CD4-positive, alpha-beta T cell treated with Interleukin-21 for 1 hour (primary cell): Measurements from ENCODE around the gene CACNA1D.

Source experiments
- DNase-seq: peaks from one replicate; pipeline ENCODE4 v3.0.0-alpha.2; 2020

CACNA1D gene

DNA sequence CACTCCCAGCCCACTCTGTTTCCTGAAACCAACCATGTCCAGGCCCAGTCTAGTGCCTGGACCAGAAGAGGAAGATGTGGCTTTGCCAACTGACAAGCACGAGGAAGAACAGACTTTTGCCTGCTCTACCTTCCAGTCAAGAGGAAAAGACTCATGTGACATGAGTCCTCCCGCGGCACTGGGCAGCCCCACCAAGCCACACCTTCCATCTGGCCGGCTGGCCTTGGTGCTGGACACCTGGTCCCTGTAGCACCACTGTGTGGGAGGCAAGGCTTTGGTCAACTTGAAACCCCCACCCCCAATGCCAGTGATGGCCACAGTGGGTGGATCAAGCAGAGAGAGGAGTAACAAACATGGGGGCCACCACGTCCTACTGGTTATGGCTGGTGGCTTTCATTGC lies 339.3 kb downstream of the CACNA1D start:
- DNase-seq = no peak

DNA sequence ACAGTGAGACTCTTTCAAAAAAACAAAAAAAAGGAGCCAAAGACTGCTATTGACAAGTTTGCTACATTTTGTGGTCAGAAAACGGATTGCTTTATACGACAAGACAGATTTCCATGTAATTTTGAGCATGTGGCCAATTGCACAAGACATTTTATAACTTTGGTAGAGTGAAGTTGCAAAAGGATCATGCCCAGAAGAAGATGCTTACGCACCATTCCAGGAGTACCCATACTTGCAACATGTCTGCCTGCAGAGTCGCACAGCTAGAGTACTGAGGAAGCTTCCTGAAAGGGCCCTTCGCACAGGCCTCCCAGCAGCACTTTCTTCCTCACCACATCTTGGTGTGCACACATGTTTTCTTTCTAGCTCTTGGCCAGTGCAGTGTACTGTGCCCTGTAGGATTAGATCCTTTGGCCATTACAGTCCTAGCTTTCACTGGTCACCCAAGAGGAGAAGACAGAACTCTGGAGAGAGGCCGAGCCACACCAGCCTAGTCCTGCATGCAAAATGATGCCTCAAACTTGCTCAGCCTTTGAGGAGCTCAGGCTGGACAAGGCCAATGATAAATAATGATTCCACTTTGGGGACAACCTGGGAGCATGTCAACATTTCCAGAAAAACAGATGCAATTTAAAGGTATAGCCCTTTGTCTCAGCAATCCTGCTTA lies 340.2 kb downstream of the CACNA1D start:
- DNase-seq = no peak

DNA sequence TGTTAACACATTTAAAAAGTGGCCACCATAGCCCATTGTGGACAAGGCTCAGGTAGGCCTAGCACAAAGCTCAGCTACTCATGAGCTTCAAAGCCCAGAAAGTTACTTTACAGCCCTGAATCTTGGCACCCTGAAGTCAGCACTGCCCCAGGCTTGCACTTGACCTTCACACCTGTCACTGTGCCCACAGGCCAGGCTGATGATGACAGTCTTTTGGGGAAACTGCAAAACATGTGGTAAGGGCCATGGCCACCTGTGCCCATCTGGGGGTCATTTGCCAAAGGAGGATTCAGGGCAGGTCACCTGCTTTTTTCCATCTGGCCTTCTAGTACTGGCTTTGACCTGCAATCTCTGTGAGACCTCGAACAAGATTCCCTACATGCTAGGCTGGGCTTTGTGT lies 340.8 kb downstream of the CACNA1D start:
- no peak for DNase-seq

DNA sequence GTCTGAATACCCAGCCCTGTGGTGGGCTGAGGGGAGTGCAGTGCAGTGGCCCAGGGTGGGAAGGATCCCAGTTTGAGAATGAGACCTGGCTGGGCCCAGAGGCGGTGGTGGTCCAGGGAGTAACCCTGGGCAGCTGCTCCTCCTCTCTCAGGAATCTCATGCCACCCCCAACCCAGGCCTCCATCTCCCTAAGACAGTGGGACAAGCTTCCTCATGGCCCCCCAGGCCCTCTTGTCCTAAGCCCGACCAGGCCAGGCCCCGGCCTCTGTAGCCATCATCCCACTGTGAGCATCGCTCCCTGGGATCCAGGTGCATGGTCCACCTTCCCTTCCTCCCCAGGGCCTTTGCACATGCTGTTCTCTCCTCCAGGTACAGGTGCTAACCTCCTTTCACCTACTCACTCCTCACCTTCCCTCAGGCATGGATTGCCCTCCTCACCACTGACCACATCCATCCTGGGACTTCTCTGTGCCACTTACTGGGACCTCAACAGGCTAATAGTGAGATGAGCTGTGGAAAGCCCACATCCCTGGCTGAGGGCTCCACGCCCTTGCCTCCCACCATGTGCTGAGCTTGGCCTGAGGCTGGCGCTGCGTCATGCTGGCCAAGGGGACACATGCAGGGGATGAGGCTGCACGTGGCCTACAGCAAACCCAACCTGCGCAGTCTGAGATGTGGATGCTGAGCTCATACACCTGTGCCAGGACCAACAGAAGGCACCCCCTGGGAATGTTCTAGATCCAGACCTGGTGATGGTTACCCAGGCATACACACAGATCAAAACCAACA lies 341.9 kb downstream of the CACNA1D start:
- no peak for DNase-seq

DNA sequence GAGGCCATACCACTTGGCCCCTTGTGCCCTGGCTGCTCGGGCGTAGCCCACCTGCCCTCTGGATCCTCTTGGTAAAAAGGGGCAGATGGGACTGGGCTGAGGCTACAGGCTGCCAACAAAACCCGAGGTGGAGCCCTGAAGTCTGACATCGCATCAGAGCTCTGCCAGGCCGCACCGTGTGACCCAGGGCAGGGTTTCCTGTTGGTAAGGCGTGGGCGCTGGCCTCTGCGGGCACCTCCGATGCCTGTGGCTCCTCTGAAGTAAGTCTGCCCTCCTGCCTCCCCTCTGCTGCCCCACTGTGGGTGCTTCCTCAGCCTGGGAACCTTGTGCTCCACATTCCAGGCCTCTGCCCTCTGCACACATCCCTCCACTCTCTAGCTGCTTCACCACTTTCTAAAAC lies 342.9 kb downstream of the CACNA1D start:
- DNase-seq = no peak

DNA sequence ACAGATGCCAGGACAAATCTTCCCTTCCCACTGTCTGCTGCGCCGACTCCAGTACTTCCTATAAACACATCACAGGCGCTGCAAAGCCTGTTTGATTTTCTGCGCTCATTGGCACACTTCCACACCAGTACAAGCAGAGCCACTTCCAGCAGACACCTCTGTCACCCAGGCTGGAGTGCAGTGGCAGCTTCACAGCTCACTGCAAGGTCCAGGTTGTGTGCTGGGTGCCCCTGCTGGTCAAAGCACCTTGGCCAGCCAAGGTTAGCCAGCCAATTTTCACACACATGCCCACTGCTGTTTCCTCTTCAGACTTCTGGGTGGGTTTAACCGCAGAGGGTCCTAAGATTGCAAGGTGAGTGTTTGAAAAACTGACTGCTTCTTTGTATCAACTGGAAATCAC lies 346.9 kb downstream of the CACNA1D start:
- DNase-seq = no peak

DNA sequence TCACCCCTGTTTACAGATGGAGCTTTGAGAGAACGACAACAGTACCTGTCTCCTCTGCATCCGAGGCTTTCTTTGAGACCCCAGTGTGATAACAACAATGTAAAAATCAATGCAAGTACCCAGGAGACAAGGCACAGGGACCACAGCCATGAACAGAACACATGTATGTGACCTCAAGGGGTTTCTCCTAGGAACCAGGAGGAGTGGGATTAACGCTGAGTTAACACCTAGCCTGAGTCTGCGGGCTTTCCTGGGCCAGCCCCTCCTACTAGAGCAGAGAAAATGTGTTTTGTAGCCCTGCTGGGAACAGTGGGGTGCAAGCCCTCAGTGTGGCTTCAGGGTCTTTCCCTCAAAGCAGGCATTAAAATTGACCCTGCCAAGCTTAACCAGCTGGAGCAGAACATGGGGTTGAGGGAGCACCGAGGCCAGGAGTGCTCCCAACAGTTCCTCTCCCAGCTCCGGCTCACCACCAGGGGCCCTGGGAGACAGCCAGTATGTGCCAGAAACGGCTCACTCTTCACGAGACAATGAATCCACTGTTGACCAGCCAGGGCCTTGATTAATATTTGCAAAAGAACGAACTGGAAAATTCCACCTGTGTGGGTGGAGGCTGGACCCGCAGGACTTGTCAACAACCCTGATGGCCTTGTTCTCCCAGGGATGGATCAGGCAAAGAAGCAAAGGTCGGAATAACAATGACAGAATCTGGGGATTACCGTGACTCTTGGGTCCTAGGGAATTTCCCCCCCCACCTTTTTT lies 348.2 kb downstream of the CACNA1D start:
- no peak for DNase-seq

DNA sequence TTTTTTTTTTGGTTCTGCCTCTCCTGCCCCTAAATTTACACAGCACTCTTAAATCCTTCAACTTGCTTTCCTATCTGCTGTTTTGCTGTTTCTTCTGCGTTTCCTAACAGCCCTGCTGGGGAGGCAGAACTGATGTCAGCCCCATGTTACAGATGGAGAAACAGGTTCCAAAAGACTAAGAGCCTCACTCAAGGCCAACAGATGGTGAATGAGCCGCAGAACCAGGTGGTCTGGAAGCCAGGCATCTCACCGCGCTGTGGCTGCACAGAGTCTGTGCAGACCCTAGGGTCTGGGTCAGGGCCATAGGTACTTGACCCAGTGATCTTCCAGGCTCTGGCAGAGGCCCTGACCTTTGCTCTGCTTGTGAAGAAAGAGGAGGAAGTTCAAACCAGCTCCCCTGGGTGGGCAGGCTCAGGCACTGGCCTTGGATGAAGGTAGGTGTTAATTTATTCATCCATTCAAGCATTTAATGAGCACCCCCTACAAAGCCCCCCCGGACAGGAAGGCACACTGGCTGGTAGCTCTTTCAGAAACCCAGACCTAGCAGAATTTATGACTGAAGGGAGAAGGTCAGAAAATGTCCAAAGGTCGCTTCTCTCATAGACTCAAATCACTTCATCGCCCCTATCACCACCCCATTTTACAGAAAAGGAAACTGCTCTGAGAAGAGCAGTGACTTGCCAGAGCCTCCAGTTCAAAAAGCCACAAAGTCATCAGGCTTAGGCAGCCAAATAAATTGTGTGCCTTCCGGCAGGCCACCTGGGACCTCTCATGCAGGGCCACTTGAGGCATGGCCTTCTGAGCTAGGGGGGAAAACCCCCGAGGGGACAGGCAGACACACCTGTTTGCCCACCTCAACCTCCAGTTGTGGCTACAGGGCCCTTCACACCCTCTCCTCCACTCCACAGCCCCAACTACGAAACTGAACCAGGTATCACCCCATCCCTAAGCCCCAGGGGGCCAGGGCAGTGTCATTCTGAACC lies 349.1 kb downstream of the CACNA1D start:
- DNase-seq = no peak

DNA sequence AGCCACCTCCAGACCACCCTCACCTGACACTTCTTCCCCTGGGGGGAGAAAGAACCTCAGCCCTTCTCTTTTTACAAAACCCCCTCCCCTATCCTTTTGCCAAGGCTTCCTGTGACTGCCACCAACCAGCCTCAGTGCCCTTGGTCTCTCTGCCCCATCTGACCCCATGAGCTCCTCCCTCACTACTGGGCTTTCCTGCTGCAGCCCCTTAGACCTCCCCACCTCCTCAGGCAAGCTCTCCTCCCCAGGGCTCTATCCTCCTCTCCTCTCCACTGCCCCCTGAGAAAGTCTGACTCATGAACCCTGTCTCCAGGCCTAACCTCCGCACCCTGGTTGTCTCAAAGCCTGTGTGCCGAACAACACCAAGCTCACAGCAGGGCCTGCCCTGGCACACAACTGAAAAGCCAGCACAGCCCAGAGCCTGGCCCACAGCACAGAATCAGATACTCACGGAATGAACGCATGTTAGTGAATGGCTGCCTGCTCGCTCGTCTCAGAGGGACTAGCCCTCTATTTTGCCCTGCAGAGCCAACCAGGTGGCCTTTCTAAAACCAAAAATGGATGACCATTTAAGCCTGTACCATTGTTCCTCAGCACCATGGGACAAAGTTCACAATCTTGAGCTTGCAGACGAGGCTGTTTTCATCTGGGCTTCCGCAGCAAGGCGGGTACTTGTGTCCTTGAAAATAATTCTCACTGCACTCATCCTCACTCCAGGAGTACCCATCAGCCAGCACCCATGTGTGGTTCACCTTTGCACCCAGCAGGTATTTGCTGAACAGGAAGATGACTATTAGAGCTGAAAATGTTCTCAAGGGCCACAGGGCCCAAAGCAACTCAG lies 350.1 kb downstream of the CACNA1D start:
- no peak for DNase-seq

DNA sequence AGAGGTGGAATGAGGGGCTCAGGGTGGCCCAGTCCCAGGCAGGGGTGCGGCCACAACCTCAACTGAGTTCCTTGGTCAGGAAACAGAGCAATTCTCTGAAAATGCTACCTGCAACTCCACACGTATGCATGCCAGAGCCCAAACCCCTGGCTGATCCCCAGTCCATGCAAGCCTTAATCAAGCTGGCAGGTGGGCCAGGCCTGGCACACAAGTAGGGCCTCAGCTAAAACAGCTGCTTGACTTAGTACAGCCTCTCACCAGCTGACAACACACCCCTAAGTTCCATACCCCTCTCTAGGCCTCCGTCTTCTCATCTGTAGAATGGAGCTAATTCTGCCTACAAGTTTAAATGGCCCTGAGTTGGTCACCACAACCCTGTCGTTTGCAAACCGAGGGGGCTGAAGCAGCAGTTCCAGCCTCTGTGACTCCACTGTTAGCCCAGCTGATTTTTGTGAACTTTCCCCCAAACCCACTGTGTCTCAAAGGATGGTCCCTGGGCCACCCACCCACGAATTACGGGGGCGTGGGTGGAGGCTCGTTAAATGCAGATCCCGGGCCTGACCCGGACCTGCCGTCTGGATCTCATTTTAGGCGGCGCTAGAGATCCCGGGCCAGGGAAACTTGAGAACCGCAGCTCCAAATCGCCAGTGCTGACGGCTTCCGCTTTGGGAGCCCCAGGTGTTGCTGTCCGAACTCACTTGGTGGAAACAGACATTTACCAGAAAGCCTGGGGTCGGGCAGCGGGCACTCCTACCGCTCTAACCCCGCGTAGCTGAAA lies 350.9 kb downstream of the CACNA1D start:
- DNase-seq = no peak

DNA sequence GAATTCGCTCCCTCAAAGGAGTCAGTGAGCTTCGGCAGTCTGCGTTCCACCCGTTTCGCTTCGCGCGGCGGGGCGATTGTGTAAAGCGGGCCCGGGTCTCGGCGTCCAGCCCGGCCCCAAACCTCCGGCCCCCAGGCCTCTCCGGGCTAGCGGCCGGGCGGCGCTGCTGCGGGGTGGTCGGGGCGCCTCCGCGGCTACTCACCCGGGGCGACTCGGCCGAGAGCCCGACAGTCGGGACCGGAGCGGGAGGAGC lies 351.4 kb downstream of the CACNA1D start:
- DNase-seq = no peak

DNA sequence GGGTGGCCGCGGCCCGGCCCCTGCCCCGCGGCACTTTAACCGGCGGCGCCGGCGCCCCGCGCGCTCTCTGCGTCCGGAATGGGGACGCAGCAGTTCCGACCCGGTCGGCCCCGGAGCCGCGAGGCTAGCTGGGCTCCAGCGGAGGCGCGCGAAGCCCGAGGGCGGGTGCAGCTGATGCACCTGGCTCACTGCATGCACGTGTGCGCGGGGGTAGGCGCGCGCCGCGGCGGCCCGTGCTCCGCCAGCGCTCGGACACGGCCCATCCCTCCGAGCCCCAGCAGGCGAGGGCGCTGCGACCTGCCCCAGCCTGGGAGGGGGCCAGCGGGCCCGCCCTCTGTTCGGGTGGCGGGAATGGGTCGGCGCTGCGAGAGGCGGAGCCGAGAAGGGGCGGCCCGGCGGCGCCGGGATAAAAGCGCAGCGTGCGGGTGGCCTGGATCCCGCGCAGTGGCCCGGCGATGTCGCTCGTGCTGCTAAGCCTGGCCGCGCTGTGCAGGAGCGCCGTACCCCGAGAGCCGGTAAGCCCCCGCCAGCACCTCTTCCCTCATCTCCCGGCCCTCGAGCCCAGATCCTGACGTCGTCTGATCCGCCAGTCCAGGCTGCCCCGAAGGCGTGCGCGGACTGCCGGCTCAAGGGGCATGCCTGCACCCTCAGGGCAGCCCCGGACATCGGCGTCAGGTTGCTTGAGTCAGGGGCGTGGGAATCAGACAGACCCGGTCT lies 351.9 kb downstream of the CACNA1D start, which contains the start of the genes CHDH and IL17RB:
TSS of gene CHDH (minus strand) at position 286 of the 717 bp plus-strand sequence. CDS start 22,411 bp downstream, outside the sequence.
TSS of gene IL17RB (plus strand) at position 435 of the 717 bp plus-strand sequence. CDS start at position 456, 21 bp downstream.
- DNase-seq = peak; percentile 7

DNA sequence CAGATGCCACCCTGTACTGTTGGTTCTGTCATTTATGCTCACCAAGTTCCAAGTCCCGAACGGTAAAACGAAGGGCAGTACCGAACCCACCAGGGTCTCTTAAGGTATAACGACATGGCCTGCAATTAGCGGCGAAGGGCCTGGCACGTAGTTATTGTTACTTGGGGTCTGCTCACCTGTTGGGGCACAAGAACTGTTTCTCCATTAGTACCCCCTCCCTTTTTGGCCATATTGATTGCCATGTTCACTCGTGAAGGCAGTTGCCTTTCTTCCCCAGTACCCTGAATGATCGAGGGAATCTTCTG lies 352.4 kb downstream of the CACNA1D start:
- no peak for DNase-seq

DNA sequence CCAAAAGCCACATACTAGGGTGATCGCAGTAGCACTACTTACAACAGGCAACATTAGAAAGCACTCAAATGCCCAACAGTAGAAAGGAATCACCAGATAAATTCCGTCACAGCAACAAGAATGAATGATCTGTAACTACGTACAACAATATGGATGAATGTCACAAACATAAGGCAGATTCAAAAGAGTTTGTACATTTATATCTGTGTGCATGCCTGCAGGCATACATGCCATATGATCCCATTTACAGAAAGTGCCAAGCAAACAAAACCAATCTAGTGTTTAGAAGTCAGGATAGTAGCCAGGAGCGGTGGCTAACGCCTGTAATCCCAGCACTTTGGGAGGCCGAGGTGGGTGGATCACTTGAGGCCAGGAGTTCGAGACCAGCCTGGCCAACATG lies 355.5 kb downstream of the CACNA1D start:
- DNase-seq = no peak

DNA sequence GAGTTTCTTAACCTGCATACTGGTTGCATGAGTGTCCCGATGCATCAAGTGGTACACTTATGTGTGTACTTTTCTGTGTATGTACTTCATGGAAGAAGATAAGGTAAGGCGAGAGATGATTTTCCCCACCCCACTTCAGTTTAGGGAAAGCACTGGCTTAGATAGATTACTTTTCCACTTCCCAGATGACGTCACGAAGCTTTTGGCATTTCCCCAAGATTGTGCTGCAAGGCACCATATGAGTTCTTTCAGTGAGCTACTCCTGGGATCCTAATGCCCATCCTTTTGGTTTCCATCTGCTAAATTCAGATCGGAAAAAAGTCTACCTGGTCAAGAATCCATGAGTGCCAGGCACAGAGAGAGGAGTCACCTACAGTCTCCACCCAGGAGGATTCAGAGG lies 356.5 kb downstream of the CACNA1D start:
- no peak for DNase-seq

DNA sequence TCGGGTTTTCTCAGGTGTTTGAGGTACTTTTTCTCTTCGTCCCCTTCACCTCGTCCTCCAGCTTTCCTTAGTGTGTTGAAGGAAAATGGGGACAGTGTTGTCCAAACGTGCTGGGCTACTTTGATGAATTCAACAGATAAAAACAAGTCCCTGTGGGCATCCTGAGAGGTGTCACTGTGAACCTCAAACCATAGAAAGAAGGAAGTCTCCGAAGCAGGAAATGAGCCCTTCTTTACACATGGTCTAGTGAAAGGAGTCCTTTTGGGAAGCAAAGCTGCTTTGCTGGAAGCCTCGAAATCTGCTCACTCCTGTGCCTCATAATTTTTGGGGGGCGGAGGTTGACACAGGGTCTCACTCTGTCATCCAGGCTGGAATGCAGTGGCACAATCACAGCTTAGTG lies 362.6 kb downstream of the CACNA1D start:
- no peak for DNase-seq

DNA sequence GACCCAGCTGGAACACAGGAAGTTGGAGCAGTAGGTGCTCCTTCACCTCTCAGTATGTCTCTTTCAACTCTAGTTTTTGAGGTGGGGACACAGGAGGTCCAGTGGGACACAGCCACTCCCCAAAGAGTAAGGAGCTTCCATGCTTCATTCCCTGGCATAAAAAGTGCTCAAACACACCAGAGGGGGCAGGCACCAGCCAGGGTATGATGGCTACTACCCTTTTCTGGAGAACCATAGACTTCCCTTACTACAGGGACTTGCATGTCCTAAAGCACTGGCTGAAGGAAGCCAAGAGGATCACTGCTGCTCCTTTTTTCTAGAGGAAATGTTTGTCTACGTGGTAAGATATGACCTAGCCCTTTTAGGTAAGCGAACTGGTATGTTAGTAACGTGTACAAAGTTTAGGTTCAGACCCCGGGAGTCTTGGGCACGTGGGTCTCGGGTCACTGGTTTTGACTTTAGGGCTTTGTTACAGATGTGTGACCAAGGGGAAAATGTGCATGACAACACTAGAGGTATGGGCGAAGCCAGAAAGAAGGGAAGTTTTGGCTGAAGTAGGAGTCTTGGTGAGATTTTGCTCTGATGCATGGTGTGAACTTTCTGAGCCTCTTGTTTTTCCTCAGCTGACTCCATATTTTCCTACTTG lies 363.8 kb downstream of the CACNA1D start:
- no peak for DNase-seq

DNA sequence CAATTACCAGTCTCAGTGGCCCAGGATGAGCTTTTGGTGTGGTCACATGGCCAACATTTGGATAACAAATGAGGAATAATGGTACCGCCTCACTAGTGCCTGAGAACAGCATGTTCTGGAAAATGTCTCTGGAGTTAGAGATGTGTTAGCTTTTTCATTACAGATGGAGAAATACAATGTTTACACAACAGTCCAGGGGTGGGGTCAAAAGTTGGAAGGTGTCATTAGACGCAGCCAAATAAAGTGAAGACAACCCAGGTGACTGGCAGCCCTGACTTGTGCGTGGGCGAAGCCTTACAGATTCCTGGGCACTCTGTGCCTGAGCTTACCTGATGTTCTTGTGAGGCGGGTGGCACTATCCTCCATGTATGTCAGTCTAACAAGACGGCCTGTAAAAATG lies 364.8 kb downstream of the CACNA1D start:
- DNase-seq = no peak

DNA sequence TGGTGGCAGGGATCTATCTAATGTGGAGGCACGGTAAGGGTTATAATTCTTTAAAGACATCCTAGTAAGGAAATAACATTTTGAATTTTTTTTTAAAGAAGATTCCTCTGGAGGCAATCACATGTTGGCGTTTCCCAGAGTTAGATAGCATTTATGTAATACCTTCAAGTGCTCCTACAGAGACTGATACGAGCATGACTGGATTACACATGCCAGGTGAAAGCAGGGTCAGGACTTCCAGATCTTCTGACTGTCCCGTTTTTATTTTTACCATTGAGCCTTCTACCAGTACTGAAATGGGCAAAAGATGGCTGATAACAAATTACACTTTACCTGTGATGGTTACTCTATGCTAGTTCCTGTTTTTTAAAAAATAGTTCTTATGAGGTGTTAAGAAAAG lies 365.8 kb downstream of the CACNA1D start:
- DNase-seq = no peak

DNA sequence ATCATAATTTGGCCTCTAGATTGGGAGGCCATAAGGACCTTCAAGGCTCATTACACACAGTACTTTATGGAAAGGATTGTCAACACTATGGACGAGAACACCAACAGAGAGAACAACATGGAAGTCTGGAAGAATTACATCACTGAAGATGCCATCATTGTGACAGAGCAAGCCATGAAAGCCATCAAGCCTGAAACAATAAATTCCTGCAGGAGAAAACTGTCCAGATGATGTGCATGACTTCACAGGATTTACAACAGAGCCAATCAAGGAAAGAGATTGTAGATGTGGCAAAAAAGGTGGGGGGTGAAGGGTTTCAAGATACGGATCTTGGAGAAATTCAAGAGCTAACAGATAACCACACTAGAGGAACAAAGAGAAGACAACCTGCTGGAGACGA lies 367.8 kb downstream of the CACNA1D start:
- DNase-seq = no peak
